Measurements from ENCODE around the gene TMEM176A.

DNA sequence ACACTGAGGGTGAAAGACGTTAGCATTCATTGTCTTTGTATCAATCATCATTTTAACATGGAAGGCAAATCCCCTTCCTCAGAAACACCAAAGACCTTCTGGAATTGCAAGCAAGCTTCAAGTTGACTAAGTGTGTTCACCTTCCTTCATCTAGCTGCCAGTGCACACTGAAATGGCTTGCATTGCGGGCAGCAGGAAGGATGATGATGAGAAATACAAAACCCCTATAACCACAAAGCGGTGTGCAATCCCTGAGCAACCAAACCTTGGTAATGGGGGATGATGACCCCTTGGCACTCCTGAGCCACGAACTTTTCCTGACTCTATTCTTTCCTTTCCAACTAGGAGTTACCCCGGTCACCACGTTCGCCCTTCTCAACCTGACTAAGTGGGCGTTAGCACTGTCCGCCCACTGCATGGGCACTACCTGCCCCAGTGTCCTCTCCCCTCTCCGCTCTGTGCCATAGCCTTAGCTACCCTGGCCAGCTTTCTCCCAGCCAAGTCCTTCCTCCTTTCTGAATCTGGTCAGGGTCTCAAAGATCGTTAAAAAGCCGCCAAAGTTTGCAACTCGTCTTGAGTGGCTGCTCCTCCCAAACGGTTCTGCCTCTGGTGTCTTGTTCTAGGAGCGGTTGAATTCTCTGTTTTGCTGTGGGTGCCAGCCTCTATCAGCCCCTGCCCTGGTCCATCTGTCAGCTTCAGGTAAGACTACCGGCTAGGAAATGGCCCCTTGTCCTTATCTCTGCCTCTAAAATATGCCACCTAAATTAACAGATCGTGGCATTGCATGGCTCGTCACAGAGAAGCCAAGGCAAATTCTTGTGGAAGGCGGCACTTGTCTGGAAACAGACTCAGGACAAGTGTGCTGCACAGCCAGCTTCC lies 51.2 kb downstream of the TMEM176A start:
- TF ChIP-seq, protein P1, sequence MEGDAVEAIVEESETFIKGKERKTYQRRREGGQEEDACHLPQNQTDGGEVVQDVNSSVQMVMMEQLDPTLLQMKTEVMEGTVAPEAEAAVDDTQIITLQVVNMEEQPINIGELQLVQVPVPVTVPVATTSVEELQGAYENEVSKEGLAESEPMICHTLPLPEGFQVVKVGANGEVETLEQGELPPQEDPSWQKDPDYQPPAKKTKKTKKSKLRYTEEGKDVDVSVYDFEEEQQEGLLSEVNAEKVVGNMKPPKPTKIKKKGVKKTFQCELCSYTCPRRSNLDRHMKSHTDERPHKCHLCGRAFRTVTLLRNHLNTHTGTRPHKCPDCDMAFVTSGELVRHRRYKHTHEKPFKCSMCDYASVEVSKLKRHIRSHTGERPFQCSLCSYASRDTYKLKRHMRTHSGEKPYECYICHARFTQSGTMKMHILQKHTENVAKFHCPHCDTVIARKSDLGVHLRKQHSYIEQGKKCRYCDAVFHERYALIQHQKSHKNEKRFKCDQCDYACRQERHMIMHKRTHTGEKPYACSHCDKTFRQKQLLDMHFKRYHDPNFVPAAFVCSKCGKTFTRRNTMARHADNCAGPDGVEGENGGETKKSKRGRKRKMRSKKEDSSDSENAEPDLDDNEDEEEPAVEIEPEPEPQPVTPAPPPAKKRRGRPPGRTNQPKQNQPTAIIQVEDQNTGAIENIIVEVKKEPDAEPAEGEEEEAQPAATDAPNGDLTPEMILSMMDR (IDR thresholded peaks at IDR 0.05): no peak
- TF ChIP-seq POLR2A (IDR thresholded peaks at IDR 0.05) (no peak), EP300 (IDR thresholded peaks at IDR 0.05) (no peak)
